ENCODE measurements around the gene CEACAM16.

DNA sequence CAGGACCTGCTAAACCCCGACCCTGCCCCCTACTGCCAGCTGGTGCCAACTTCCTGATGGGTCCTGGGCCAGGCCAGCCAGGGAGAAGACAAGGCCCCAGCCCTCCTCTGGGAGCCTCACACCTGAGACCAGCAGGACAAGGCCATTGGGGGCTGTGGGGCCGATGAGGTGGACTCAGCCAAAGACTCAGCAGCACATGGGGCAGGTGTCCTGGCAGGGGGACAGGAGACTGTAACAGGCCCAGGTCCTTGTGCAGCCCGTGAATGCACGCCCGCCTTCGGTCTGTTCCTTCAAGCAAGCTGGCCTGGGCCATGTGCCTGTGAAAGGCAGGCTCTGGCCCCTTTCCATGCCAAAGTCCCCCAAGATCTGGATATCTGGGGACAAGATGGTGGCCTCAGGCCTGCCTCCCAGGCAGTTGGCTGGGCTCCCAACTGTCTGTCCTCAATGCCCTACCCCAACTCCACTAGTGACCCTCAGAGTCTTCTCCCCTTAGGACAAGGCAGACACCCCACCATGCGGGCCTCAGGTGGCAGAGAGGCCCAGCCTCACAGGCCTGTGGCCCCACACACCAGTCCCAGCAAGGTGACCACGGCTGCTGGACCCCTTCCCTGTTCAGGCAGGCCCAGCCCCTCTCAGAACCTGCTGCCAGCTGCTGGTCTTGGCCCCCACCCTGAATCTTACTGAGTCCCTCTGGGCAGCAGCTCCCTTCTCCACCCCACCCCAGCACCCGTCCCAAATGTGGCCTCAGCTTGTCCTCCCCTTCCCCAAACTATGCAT lies 15.3 kb upstream of the CEACAM16 start:
- TF ChIP-seq CTCF (IDR thresholded peaks at IDR 0.05; ENCODE audit: poor library complexity, severe bottlenecking) (no peak), TAF1 (IDR thresholded peaks at IDR 0.05; ENCODE audit: low read depth) (no peak), MXI1 (conservative IDR thresholded peaks at IDR 0.05; ENCODE audit: poor library complexity, severe bottlenecking) (no peak), REST (IDR thresholded peaks at IDR 0.05; ENCODE audit: borderline replicate concordance) (no peak), EZH2 (IDR thresholded peaks at IDR 0.05; ENCODE audit: borderline replicate concordance, insufficient read depth, low read length, poor library complexity, severe bottlenecking) (no peak)
